Stimulated activated CD8-positive, alpha-beta memory T cell treated with anti-CD3 and anti-CD28 coated beads, Interleukin-12 subunit alpha, Interleukin-12 subunit beta, amount 100 ng/mL, for 24 hours (primary cell): Measurements from ENCODE around the gene HTT.
"Not testable (repeated sequence)": the region's sequence is repeated elsewhere in the genome, so short reads cannot be mapped to it uniquely, and the experiment has no call there.

Experiments used
- DNase-seq: peaks from one replicate; pipeline ENCODE4 v3.0.0-alpha.2; 2020; ENCODE audit errors: extremely low read depth

The HTT gene

DNA sequence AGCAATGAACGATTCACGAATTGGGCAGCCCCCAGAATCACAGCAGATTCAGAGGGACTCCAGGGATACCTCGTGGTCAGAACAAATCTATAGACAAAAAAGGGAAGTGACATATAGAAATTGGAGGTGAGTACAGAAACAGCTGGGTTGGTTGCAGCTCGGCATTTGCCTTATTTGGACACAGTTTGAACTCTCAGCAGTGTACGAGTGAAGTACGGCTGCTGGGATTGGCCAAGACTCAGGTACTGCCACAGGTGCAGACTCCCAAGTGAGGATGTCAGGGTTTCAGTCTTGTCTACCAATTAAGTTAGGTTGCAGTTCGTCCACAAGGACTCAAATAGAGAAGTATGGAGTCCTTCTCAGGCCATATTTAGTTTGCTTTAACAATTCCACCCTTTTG lies 28.3 kb upstream of the HTT start:
- no peak for DNase-seq

DNA sequence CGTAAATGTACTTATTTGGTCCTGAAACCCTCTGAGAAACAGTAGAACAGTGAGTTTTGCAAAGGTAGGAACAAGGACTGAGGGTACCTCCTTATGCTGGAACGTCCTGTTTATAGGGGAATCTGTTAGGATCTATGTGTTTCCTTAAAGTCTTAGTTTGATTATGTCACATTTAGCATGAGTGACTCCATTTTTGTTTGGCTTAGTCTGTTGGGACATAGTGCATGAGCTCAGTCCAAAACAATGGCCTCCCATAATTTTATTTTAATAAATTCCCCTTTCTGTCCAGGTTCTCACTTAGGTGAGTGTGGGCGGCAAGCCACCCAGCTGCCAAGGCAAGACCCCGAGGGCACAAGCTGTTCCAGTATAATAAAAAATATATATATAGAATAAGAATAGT lies 27.9 kb upstream of the HTT start:
- no peak for DNase-seq

DNA sequence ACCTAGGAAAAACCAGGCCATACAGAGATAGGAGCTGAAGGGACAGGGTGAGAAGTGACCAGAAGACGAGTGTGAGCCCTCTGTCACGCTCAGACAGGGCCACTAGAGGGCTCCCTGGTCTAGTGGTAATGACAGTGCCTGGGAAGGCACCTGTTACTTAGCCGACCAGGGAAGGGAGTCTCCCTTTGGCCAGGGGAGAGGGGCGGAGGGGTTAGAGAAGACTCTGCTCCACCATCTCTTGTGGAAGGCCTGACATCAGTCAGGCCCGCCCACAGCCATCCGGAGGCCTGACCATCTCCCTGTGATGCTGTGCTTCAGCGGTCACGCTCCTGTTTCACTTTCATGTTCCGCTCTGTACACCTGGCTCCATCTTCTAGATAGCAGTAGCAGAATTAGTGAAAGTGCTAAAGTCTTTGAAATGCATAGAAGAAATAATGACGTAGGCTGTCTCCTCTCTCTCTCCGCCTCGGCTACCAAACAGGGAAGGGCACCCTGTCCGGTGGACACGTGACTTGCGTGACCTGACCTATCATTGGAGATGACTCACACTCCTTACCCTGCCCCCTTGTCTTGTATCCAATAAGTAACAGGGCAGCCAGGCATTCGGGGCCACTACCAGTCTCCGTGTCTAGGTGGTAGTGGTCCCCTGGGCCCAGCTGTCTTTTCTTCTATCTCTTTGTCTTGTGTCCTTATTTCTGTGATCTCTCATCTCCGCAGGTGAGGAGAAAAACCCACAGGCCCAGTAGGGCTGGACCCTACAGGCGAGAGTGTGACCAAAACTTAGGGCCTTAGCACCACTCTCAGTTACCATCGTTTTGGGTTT lies 26.8 kb upstream of the HTT start:
- no peak for DNase-seq

DNA sequence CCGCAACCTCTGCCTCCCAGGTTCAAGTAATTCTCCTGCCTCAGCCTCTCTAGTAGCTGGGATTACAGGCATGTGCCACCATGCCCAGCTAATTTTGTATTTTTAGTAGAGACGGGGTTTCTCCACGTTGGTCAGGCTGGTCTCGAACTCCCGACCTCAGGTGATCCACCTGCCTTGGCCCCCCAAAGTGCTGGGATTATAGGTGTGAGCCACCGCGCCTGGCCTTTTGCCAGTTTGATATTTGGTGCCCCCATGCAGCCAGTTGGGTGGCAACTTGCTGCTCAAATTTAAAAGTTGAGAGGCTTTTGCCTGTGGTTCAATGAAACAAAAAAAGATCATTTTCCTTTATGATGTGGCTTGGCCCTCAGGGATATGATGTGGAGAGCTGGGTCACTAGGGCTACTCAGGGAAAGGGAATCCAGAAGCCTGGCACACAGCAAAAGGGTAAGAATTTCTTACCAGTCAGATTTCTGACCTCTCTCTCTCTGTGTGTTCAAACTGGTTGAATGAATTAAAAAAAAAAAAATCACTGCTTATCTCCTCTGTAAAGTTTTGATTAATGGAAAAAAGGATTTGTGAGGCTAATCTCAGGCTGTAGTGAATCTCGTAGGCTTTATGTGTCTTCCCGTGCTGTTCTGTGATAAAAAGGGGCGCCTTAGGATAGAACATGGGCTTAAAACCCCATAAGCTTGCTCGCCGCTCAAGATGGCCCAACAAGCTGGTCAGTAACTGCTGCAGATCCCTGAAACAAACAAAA lies 23.2 kb upstream of the HTT start:
- DNase-seq: not testable (repeated sequence)

DNA sequence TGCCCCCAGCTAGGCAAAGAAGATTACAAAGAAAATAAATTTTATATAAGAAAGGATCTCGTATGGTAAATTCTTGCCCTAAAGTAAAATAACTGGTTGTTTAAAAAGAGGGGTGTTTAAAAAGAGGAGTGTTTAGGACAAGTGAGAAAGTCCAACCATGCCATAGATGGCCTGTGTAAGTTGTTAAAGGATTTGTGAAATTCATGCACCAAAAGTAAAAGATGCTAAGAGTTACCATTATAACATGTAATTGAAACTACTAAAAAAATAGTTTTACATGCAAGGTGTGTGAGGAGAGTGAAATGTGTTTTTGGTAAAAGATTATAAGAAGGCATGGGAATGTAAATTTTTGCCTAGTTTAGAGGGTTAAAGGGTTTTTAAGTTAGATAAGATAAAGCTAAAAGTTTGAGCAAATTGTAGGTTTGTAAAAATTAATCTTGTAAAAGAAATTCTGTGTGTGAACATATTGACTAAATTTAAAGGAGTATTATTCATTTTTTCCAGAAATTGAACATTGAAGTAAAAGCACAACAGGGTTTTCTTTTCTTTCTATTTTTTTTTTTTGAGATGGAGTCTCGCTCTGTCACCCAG lies 20.2 kb upstream of the HTT start:
- DNase-seq: no peak

DNA sequence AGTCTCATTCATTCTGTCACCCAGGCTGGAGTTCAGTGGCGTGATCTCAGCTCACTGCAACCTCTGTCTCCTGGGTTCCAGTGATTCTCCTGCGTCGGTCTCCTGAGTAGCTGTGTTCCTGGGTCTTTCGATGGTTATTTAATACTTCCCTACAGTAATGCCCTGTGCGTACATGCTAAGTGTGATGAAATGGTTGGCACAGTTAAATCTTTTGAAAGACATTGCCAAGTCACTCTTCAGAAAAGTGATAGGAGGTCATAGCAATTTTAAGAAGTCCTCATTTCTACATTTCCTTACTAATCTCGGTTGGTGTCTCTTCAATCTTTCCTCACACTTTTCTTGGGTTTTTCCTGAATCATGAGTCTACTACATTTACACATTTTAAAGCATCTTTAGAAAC lies 14.5 kb upstream of the HTT start:
- no peak for DNase-seq

DNA sequence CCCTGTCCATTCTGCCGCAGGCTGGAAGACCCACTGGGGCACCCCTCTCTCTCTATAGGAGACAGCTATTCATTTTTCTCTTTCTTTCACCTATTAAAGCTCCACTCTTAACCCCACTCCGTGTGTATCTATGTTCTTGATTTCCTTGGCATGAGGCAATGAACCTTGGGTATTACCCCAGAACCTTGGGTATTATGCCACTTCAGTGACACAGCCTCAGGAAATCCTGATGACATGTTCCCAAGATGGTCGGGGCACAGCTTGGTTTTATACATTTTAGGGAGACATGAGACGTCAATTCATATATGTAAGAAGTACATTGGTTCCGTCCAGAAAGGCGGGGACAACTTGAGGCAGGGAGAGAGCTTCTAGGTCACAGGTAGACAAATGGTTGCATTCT lies 13.5 kb upstream of the HTT start:
- DNase-seq: no peak

DNA sequence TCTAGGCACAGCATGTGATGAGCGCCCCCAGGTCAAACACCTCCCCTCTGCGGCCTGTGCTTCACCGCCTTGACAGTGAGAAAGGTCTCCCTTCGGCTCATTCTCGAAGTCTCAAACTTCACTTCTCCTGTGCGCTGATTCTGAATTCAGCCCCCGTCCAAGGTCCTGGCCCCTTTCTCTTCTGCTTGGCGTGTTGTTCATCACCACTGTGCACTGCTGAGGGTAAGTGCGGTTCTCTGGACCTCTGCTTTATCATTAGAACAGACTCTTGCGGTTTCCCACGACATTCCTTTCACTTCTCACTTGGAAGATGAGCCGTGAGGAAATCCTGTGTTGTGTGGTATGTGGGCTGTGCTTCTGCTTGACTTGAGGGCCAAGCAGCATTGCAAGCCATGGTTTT lies 12.0 kb upstream of the HTT start:
- no peak for DNase-seq

DNA sequence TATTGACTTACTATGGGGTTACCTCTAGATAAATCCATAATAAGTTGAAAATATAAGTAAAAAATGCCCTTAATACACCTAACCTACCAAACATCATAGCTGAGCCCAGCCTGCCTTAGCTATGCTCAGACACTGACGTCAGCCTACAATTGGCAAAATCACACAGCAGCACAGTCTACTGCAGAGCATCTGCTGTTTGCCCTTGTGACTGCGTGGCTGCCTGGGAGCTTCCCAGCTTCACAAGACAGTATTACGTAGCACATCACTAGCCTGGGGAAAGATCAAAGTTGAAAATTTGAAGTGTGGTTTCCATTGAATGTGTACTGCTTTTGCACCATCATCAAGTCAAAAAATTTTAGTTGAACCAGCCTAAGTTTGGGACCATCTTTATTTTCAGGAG lies 8.9 kb upstream of the HTT start:
- DNase-seq: no peak

DNA sequence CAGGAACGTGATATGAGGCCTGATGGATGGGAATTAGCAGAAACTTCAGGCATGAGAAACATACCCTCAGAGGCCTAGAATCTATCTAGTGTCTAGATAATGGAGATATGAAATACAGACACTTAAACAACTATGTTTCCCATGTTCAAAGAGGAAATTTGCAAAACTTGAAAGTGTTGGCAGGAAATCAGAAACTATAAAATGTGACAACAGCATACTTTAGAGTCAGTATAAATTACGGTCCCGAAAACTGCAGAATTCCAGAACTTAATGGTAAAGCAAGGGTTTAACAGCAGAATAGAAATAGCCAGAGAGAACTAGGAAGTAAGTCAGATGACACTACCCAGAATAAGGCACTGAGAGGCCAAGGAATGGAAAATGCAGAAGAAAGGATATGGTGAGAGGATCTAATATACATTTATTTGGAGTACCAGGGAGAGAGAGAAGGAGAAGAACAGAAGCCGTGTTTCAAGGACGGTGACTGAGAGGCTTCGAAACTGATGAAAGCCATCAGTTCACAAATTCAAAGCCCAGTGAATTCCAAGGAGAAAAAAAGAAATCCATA lies 7.6 kb upstream of the HTT start:
- no peak for DNase-seq

DNA sequence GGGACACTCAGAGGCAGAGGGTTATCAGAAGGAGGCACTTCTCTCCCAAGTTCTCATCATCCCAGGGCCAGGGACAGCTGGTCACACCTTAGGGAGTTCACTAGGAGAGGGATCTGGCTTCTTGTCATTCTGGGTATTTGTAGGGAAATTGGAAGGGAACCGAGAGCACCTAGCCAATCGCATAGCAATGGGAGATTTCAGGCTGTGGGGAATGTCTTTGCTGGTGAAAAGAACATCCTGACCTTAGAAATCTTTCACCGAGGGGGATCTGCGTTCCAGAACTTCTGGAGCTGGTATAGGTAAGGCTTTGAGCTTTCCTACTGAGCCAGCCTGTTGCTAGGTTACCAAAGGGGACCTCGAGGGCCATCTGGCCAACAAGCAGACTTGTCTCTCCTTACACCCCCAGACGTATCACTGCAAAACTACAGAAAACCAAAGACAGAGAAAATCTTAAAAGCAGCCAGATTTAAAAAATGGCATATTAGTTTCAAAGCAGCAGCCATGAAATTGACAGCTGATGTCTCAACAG lies 6.9 kb upstream of the HTT start:
- DNase-seq: no peak

DNA sequence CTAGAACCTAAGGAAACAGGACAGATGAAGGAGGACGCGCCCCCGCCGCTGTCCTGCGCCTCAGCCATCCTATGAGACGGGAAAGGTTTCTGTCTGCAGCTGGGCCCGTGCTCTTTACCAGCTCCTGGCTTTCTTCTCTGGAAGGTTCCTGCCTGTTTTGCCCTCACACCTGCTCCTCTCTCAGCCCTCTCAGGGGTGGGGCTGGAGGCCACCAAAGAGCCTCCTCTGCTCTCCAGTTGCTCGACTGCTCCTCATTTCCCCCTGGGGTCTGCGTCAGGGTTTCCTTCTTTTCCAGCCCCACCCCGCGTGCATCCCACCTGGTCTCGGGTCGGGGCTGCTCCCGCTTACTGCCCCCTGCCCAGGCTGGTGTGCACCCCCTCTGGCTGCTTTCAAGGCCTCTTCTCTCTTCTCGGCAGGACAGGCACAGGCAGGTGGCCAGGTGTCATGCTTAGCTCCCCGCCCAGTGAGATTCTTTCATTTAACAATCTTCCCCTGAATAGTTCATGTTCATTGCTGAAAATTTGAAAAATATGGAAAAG lies 4.8 kb upstream of the HTT start:
- DNase-seq: no peak

DNA sequence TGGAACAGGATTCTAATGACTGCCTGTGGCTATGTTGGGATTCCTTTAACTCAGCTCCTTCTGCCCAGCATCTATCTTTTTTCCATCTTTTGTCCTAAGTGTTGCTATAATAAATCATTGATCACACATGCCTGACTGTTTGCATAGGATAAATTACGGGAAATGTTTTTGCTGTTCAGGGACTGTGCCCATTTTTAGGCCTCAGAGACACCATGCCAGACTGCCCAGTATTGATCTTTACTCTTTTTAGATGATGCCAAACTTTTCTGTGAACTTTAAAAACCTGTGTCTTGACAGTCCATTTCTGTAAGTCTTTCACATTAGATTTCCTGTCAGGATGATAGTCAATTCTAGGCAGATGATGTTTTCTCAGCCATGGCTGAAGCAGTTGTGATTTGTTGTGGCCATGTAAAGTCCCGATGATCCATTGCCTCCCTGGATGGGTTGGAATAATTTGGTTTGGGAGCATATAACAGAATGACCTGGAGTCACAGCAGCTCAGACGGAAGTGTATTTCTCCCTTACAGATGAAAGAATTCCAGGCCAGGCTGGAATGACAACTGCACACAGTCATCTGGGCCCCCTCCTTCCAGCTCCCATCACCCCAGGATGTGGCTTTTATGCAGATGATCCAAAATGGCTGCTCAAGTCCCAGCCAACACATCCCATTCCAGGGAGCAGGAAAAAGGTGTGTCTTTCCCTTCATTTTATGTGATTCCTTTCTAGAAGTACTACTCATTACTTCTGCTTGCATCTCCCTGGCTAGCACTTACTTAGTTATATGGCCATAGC lies 3.6 kb upstream of the HTT start:
- no peak for DNase-seq

DNA sequence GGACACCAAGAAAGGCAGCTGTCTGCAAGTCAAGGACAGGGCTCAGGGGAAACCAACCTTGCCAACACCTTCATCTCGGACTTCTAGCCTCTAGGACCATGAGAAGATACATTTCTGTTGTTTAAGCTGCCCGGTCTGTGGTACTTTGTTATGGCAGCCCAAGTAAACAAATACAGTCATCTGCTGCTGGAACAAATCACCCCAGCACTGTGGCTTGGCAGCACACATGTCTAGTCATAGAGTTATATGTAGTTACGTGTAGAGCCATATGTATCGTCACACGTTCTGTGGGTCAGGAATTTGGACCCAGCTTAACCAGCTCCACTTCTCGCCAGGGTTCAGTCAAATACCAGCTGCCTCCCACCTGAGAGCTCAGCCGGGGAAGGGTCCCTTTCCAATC lies 2.7 kb upstream of the HTT start:
- DNase-seq: no peak

DNA sequence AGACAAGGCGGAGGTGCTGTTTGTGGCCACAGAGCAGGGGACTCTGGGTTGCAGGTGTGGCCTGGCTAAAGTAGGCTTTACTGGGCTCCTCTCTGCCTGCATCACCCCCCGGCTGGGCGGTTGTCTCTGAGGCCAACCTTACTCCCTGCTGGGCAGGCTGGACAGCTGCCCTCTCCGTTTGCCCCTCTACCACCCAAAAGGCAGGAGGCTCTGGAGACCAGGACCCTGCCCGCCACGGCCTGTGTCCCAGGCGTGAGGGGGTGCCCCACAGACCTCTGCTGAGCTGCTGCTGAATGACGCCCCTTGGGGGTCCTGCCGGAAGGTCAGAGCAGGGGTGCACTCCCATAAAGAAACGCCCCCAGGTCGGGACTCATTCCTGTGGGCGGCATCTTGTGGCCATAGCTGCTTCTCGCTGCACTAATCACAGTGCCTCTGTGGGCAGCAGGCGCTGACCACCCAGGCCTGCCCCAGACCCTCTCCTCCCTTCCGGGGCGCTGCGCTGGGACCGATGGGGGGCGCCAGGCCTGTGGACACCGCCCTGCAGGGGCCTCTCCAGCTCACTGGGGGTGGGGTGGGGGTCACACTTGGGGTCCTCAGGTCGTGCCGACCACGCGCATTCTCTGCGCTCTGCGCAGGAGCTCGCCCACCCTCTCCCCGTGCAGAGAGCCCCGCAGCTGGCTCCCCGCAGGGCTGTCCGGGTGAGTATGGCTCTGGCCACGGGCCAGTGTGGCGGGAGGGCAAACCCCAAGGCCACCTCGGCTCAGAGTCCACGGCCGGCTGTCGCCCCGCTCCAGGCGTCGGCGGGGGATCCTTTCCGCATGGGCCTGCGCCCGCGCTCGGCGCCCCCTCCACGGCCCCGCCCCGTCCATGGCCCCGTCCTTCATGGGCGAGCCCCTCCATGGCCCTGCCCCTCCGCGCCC lies 1.1 kb upstream of the HTT start:
- no peak for DNase-seq

DNA sequence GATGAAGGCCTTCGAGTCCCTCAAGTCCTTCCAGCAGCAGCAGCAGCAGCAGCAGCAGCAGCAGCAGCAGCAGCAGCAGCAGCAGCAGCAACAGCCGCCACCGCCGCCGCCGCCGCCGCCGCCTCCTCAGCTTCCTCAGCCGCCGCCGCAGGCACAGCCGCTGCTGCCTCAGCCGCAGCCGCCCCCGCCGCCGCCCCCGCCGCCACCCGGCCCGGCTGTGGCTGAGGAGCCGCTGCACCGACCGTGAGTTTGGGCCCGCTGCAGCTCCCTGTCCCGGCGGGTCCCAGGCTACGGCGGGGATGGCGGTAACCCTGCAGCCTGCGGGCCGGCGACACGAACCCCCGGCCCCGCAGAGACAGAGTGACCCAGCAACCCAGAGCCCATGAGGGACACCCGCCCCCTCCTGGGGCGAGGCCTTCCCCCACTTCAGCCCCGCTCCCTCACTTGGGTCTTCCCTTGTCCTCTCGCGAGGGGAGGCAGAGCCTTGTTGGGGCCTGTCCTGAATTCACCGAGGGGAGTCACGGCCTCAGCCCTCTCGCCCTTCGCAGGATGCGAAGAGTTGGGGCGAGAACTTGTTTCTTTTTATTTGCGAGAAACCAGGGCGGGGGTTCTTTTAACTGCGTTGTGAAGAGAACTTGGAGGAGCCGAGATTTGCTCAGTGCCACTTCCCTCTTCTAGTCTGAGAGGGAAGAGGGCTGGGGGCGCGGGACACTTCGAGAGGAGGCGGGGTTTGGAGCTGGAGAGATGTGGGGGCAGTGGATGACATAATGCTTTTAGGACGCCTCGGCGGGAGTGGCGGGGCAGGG lies 568 bp downstream of the HTT start:
- no peak for DNase-seq

DNA sequence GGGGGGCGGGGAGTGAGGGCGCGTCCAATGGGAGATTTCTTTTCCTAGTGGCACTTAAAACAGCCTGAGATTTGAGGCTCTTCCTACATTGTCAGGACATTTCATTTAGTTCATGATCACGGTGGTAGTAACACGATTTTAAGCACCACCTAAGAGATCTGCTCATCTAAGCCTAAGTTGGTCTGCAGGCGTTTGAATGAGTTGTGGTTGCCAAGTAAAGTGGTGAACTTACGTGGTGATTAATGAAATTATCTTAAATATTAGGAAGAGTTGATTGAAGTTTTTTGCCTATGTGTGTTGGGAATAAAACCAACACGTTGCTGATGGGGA lies 1.1 kb downstream of the HTT start:
- DNase-seq: no peak

DNA sequence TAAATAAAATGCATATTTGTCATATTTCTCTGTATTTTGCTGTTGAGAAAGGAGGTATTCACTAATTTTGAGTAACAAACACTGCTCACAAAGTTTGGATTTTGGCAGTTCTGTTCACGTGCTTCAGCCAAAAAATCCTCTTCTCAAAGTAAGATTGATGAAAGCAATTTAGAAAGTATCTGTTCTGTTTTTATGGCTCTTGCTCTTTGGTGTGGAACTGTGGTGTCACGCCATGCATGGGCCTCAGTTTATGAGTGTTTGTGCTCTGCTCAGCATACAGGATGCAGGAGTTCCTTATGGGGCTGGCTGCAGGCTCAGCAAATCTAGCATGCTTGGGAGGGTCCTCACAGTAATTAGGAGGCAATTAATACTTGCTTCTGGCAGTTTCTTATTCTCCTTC lies 3.3 kb downstream of the HTT start:
- DNase-seq: no peak

DNA sequence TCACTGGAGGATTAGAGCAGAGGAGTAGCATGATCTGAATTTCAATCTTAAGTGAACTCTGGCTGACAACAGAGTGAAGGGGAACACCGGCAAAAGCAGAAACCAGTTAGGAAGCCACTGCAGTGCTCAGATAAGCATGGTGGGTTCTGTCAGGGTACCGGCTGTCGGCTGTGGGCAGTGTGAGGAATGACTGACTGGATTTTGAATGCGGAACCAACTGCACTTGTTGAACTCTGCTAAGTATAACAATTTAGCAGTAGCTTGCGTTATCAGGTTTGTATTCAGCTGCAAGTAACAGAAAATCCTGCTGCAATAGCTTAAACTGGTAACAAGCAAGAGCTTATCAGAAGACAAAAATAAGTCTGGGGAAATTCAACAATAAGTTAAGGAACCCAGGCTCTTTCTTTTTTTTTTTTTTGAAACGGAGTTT lies 5.2 kb downstream of the HTT start:
- no peak for DNase-seq
